Liver (tissue), 3 donors: ENCODE results near the gene DSCAM.

Experiments used
- ATF3 ChIP-seq: IDR thresholded peaks from 2 replicates; pipeline ENCODE4 v1.6.1; 2016; ENCODE audit warnings: antibody characterized with exemption
- CTCF ChIP-seq: fragments of 150-350 bp; IDR thresholded peaks from 2 replicates; pipeline ENCODE4 v1.5.1; 2017; ENCODE audit warnings: improper control_type of control experiment, low read depth, low read length; ENCODE audit not compliant: missing input control
- EGR1 ChIP-seq, 2 donors: IDR thresholded peaks; 2 replicates each; pipeline ENCODE4 v1.6.1; 2016 to 2018; ENCODE audit warnings: antibody characterized with exemption in 2 of 2, low read depth in 2 of 2
- GABPA ChIP-seq, 2 donors: IDR thresholded peaks in 1 of 2; conservative IDR thresholded peaks in 1 of 2; 2 replicates each; pipeline ENCODE4 v1.6.1; 2016; ENCODE audit warnings: antibody characterized with exemption in 2 of 2, mild to moderate bottlenecking in 1 of 2, moderate library complexity in 1 of 2
- HNF4G ChIP-seq: IDR thresholded peaks from 2 replicates; pipeline ENCODE4 v1.6.1; 2016; ENCODE audit warnings: antibody characterized with exemption
- JUND ChIP-seq, 2 donors: IDR thresholded peaks; 2 replicates each; pipeline ENCODE4 v1.6.1; 2016; ENCODE audit warnings: antibody characterized with exemption in 2 of 2
- MAX ChIP-seq: IDR thresholded peaks from 2 replicates; pipeline ENCODE4 v1.6.1; 2016; ENCODE audit warnings: antibody characterized with exemption
- SP1 ChIP-seq: IDR thresholded peaks from 2 replicates; pipeline ENCODE4 v1.6.1; 2018; ENCODE audit warnings: antibody characterized with exemption, mild to moderate bottlenecking
- TAF1 ChIP-seq: conservative IDR thresholded peaks from 2 replicates; pipeline ENCODE4 v1.6.1; 2016; ENCODE audit warnings: antibody characterized with exemption, mild to moderate bottlenecking
- donor health status: healthy.
- donor health status: healthy.

- TF ChIP-seq MAX, result no peak
- TF ChIP-seq CTCF, result no peak
- TF ChIP-seq GABPA (IDR thresholded peaks at IDR 0.05 in 1 of 2, conservative IDR thresholded peaks at IDR 0.05 in 1 of 2), result no peak
- TF ChIP-seq HNF4G, result no peak
- no peak for TF ChIP-seq EGR1 (IDR thresholded peaks at IDR 0.05; ENCODE audit: low read depth in 2 of 2)
- no peak for TF ChIP-seq TAF1
- TF ChIP-seq ATF3, result no peak
- no peak for TF ChIP-seq JUND (IDR thresholded peaks at IDR 0.05)
- TF ChIP-seq SP1, result no peak
Measured at GRCh38 chr21:40686526-40686925, 160.4 kb downstream of the DSCAM start.
